HL-60/S4 (cell line): ENCODE data around the gene SRGN.
"Not testable (repeated sequence)": the region's sequence is repeated elsewhere in the genome, so short reads cannot be mapped to it uniquely, and the experiment has no call there.

Experiments used
- in situ Hi-C: fragments of 300-500 bp; cut with MboI; formaldehyde crosslinking; loops from 2 replicates; pipeline ENCODE4 v1.14.3; 2022; ENCODE audit warnings: low sequenced_read_pairs

The SRGN gene

GRCh38 chr10:69087590-69088470 is at the start of gene SRGN:
Gene SRGN, plus strand, starts transcription at chr10:69088103. Its CDS starts 55 bp downstream, at chr10:69088158.
- in situ Hi-C loops = no loop called here

DNA sequence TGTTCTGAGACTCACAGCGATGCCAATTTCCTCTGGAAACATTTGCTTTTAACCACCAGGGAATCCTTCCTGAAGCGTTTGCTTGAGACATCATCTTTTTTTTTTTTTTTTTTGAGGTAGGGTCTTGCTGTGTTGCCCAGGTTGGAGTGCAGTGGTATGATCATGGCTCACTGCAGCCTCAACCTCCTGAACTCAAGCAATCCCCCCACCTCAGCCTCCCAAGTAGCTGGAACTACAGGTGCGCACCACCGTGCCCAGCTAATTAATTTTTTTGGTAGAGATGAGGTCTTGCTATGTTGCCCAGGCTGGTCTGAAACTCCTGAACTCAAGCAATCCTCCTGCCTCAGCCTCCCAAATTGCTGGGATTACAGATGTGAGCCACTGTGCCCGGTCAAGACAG is 47.0 kb upstream of the SRGN start:
- in situ Hi-C loops = not testable (repeated sequence)

DNA sequence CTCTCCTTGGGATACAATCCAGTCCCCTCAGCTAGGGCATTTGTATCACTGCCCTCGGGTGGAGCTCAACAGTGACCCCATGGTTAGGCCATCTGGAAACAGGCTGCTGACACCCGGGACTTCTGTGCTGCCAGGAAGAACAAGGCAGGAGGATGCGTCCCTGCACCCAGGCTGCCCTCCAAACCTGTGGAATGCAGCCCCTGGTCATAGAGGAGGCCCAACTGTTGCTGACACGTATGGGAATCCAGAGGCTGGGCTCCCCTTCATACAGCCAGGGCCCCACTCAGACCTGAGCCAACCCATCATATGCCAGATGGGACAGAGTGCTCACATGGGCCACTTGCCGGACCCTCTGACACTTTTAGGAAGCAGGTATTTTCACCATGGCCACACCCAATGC is 45.5 kb upstream of the SRGN start:
- in situ Hi-C loops = no loop called here

DNA sequence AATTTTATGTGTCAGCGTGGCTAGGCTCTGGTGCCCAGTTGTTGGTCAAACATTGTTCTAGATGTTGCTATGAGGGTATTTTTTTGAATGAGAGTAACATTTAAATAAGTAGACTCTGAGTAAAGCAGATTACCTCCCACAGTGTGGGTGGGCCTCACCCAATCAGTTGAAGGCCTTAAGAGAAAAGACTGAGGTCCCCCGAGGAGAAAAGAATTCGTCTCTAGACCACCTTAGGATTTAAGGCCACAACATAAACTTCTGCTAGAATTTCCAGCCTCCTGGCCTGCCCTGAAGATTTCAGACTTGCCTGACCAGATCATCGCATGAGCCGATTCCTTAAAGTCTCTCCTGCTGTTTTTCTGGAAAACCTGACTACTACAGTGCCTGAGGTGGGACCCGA is 45.1 kb upstream of the SRGN start:
- in situ Hi-C loops = no loop called here

- in situ Hi-C loops = no loop called here
These were observed 43.9 kb upstream of the SRGN start for GRCh38 chr10:69043931-69044531.

DNA sequence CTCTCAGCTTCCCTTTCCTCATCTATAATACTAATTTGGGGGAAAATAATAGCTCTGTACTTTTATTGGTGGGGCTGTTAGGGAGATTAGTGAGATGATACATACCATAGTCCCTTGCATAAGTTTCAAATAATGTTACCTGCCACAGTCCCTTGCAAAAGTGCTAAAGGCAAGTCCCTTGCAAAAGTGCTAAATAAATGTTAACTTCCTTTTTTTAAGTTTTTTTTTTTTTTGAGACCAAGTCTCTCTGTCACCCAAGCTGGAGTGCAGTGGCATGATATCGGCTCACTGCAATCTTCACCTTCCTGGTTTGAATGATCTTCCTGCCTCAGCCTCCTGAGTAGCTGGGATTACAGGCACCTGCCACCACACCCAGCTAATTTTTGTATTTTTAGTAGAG is 43.4 kb upstream of the SRGN start:
- in situ Hi-C loops = no loop called here

GRCh38 chr10:69045441-69046300 is 42.2 kb upstream of the SRGN start:
- in situ Hi-C loops = no loop called here

DNA sequence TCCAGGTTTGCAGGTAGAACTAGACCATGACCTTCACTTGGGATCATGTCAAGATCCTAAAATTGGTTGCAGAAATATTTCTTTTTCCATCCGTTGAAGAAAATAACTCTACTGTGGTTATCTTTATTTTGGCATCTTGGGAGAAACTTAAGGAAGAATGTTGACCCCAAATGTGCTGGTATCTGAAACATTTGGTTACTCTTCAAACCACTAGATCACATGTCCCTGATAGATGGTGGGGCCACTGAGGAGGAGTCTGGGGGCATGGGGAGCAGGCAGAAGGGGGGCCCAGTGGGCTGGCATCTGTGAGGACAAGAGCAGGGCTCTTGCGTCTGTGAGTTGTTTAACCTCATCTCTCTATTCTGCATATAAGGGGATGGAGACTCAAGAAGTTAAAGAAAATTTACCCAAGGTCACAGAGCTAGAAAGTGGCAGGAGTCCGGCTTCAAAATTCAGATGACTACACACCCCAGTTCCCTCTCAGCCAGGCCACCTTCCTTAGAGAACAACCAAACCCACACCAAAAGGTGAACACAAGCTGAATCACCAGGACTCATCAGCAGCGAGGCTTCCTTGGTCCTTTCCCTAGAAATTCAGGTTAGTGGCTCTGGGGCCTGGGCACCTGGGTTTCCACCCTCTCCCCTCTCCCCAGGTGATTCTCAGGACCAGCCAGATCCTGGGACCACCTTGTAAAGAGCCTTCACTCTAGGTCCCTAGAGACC is 40.6 kb upstream of the SRGN start:
- in situ Hi-C loops = no loop called here

- in situ Hi-C loops = no loop called here
These were observed 39.8 kb upstream of the SRGN start for GRCh38 chr10:69048103-69048502.

DNA sequence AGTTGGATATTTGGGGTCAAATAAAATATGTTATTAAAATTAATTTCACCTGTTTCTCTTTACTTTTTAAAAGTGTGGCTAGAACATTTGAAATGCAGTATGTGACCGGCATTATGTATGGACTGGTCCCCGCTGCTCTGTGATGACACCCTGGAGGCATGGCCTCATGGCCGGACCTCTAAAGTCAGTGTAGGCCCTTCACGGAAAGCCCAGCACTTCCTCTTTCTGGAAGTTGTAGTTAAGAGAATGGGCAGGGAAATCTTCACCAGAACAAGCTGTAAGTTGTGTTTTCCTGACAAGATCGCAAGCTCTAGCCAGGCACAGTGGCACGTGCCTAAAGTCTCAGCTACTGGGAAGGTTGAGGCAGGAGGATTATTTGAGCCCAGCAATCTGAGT is 38.3 kb upstream of the SRGN start:
- in situ Hi-C loops = no loop called here

- in situ Hi-C loops = no loop called here
These were observed 36.6 kb upstream of the SRGN start for GRCh38 chr10:69051303-69051702.

DNA sequence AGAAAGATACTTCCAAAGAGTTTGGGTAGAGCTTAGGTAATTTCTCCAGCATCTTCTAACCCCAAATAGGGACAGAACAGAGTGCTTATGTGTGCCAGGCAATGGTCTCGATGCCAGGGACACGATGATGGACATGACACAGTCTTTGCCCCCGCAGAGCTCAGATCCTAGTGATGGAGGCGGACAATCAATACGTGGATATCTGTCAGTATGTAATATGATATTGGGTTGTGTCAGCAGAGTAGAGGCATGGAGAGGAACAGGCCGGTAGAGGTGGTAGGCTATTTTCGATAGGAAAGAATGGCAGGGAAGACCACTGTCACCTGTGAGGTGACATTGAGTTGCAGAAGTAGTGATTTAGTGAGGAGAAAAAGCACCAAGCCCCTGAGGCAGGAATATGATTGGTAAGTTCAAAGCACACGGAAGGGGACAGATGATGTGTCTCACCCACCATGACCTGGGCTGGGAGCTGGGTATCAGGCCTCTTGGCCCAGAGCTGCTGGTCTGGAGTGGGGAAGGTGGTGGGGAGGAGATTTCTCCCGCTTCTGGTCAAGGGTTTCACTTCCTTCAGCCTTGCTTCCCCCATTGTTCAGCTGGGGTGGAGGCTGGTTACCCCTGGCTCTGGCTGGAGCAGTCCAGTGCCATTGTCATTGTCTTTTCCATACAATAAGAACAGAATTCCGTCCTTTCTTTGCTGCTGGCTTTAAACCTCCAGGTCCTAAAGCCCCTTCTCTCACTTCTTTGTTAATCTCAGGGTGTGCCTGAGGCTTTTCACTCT is 36.0 kb upstream of the SRGN start:
- in situ Hi-C loops = no loop called here

GRCh38 chr10:69052736-69053135 is 35.2 kb upstream of the SRGN start:
- in situ Hi-C loops = no loop called here

GRCh38 chr10:69055241-69055640 is 32.7 kb upstream of the SRGN start:
- in situ Hi-C loops = no loop called here

DNA sequence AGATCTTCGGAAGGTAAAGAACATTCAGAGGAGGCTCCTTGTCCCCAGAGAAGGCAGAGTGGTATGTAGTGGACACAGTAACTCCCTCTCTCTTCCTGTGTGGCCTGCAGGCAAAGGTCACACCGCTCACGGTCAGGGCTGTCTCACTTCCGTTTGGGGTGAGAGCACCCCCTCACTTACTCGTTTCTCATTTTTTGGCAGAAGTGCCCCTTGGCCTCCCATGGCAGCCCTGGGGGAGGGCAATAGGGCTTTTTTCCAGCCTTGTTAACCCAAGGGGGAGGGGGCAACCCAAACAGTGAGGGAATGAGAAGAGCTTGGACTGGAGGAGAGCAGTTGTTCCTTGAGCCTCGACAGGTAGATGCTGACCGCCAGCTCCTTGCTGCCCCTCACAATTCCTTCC is 31.8 kb upstream of the SRGN start:
- in situ Hi-C loops = no loop called here

DNA sequence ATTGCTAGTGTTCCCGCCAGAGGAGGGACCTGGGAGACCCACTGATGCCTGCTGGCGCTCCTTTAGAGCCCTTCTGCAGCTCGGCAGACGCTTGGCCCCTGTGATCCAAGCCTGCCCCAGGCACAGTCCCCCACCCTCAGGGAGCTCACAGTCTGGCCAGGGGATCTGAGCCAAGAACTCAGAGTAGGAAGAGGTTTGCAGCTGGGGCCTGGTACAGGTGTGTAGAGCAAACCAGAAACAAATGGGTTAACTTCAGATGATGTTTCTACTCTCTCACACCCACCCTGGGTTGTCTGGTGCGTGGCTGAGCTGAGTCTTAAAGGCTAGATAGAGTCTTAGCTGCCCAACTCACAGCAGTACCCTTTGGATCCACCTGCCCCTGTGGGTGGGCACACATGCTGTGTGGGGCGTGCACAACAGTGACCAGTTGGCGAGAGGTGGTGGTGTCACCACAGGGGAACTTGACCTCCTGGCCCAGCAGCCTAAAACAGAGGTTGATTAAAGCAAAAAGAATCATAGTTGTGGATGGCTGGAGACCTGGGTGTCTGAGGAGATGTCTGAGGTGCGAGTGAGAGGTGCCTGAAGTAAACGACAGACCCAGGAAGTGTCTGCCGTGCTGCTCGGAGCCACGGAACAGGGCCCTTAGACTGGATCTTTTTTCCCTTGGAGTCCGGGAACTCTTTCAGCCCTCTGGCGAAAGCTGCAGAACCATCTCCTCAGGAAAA is 31.2 kb upstream of the SRGN start:
- in situ Hi-C loops = no loop called here

DNA sequence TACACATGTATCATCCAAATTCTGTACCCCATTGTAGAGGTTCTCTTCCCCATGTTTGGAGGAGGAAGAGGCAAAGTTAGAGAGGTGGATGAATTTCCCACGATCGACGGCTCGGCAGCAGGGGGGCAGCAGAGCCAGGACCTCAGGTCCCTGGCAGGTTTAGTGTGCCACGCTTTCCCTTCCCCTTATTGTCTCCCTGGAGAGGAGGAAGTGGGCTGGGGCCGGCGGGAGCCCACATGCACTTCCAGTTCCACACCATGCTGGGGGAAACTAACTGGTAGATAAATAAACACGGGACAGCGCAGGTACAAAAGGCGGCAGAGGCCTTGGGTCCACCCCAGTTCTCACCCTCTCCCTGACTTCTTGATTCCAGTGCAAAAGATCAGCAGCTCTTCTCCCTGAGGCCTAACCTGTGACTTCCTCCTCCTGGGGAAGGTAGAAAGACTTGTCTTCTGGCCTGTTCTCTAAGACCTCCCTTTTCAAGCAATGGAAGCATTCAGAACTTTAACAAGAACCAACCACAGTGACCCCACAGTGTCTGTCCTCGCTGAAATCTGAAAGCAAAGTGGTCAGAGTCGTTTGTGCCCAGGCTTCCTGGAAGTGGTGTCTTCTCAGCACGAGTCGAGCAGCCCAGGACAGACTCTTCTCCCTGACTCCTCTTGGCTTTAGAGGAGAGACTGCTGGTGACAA is 30.5 kb upstream of the SRGN start:
- in situ Hi-C loops = no loop called here

- in situ Hi-C loops = no loop called here
These were observed 30.0 kb upstream of the SRGN start for GRCh38 chr10:69057951-69058297.
